GM12801 (cell line): ENCODE results near the gene DENND2A.

Experiments
- CTCF ChIP-seq: IDR thresholded peaks from one replicate; pipeline ENCODE4 v1.5.1; 2011; ENCODE audit warnings: control low read depth; ENCODE audit not compliant: insufficient read length; ENCODE audit errors: extremely low read depth

The DENND2A gene

GRCh38 chr7:140495514-140496097 lies 145.0 kb downstream of the DENND2A start:
- TF ChIP-seq CTCF, result no peak

GRCh38 chr7:140494867-140495266 lies 145.7 kb downstream of the DENND2A start:
- no peak for TF ChIP-seq CTCF

DNA sequence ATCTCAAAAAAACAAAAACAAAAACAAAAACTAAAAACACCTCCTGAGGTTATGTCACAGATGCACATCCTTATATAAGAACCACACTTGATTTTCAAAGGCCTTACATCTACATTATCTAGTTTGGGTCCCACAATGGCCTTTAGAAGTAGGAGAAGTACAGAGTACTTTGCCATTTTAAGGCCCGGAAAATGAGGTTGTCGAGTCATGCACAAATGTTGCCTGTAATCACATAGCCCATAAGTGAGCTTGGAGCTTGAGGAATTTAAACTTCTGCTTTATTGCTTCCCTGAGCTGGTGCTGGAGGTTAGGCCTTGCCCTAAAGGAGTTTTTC lies 151.6 kb downstream of the DENND2A start:
- no peak for TF ChIP-seq CTCF

- no peak for TF ChIP-seq CTCF
Observed at GRCh38 chr7:140485500-140486265, 154.9 kb downstream of the DENND2A start.

GRCh38 chr7:140484951-140485499 lies 155.6 kb downstream of the DENND2A start:
- no peak for TF ChIP-seq CTCF

GRCh38 chr7:140484479-140484878 lies 156.1 kb downstream of the DENND2A start:
- TF ChIP-seq CTCF, result no peak

GRCh38 chr7:140479739-140480084 lies 160.9 kb downstream of the DENND2A start:
- TF ChIP-seq CTCF, result no peak
